H1 (cell line): Measurements from ENCODE around the gene SRD5A3. TPM values are rescaled to one million over a fixed set of nuclear protein-coding genes. Genes with fewer than 3 reads are reported as not detected.

ENCODE experiments used
- CTCF ChIA-PET: fragments of 300-600 bp; sonication (Branson Sonifier 250); formaldehyde crosslinking; loops from one replicate; lab custom pipeline; 2021; ENCODE audit not compliant: partially characterized antibody; lab: Charles Lee
- POLR2A ChIA-PET: fragments of 300-600 bp; sonication (Branson Sonifier 250); formaldehyde crosslinking; loops from one replicate; lab custom pipeline; 2021; ENCODE audit warnings: inconsistent platforms; ENCODE audit not compliant: partially characterized antibody; lab: Charles Lee
- DNase-seq, 2 experiments: peaks; one replicate each; pipeline versions ENCODE4 v3.0.0 to v3.0.0-alpha.2; 2010 to 2022; ENCODE audit warnings: low spot score in 2 of 2, low read depth in 1 of 2, mixed read lengths in 1 of 2
- FAIRE-seq: peaks from 2 replicates; lab custom pipeline; 2011; peaks lifted over from hg19 to GRCh38; lab: Jason Lieb, UNC
- H2AFZ ChIP-seq: 2 replicates; pipeline ENCODE4 v1.8.1; 2012; ENCODE audit warnings: low read length, inconsistent platforms
- H2AK5ac ChIP-seq: 2 replicates; pipeline ENCODE4 v1.6.1; 2013; ENCODE audit warnings: low read depth, low read length
- H2BK120ac ChIP-seq: replicated peaks from 2 replicates; pipeline ENCODE3; 2013; ENCODE audit warnings: low read depth, low read length, inconsistent platforms
- H2BK12ac ChIP-seq: 2 replicates; pipeline ENCODE4 v1.6.1; 2013; ENCODE audit warnings: low read depth, low read length
- H2BK15ac ChIP-seq: 2 replicates; pipeline ENCODE4 v1.6.1; 2013; ENCODE audit warnings: low read length
- H2BK20ac ChIP-seq: 2 replicates; pipeline ENCODE4 v1.6.1; 2013; ENCODE audit warnings: low read length
- H2BK5ac ChIP-seq: 2 replicates; pipeline ENCODE4 v1.6.1; 2013; ENCODE audit warnings: low read depth, low read length
- H3K14ac ChIP-seq: 2 replicates; pipeline ENCODE4 v1.6.1; 2013; ENCODE audit warnings: inconsistent platforms; ENCODE audit not compliant: insufficient read length
- H3K18ac ChIP-seq: 2 replicates; pipeline ENCODE4 v1.6.1; 2013; ENCODE audit warnings: low read length; ENCODE audit errors: extremely low read depth
- H3K23ac ChIP-seq: 2 replicates; pipeline ENCODE4 v1.6.1; 2013; ENCODE audit warnings: inconsistent platforms; ENCODE audit not compliant: insufficient read length
- H3K23me2 ChIP-seq: 2 replicates; pipeline ENCODE4 v1.6.1; 2013; ENCODE audit warnings: low read depth, low read length
- H3K27ac ChIP-seq: 2 replicates; pipeline ENCODE4 v1.6.1; 2011; ENCODE audit warnings: low read depth, low read length, inconsistent platforms
- H3K27me3 ChIP-seq, 4 experiments: replicated peaks in 1 of 4; 1 replicate in 1 of 4; 2 replicates in 3 of 4; pipeline versions ENCODE4 v1.6.1 to v1.8.1; 2011 to 2013; ENCODE audit warnings: low read length in 3 of 4, mild to moderate bottlenecking in 3 of 4, inconsistent platforms in 2 of 4, mixed read lengths in 2 of 4, moderate library complexity in 1 of 4; ENCODE audit not compliant: control insufficient read depth in 3 of 4, insufficient read depth in 3 of 4; ENCODE audit errors: extremely low read depth in 1 of 4
- H3K36me3 ChIP-seq, 4 experiments: 2 replicates each; pipeline versions ENCODE4 v1.6.1 to v1.8.1; 2011 to 2013; ENCODE audit warnings: mild to moderate bottlenecking in 4 of 4, low read length in 3 of 4, moderate library complexity in 2 of 4, control low read depth in 1 of 4, inconsistent platforms in 1 of 4; ENCODE audit not compliant: insufficient read depth in 4 of 4, control insufficient read depth in 2 of 4
- H3K4ac ChIP-seq: replicated peaks from 2 replicates; pipeline ENCODE3; 2013; ENCODE audit warnings: low read length, low read depth, mixed read lengths, inconsistent platforms; ENCODE audit not compliant: insufficient read length
- H3K4me1 ChIP-seq, 4 experiments: replicated peaks in 1 of 4; 1 replicate in 1 of 4; 2 replicates in 3 of 4; pipeline versions ENCODE4 v1.6.1 to v1.8.1; 2011 to 2013; ENCODE audit warnings: low read length in 3 of 4, inconsistent platforms in 2 of 4, mixed read lengths in 1 of 4; ENCODE audit not compliant: insufficient read depth in 4 of 4, control insufficient read depth in 3 of 4
- H3K4me2 ChIP-seq, 2 experiments: 2 replicates each; pipeline versions ENCODE4 v1.6.1 to v1.8.1; 2011 to 2013; ENCODE audit warnings: low read depth in 2 of 2, low read length in 2 of 2, control low read depth in 1 of 2, inconsistent platforms in 1 of 2, mild to moderate bottlenecking in 1 of 2; ENCODE audit not compliant: insufficient read depth in 1 of 2
- H3K4me3 ChIP-seq, 4 experiments: fragments of 200-600, 300-600 bp in 1 of 4; sonication (generic), shearing (Covaris generic), sonication (Bioruptor Twin) in 1 of 4; 2 replicates each; pipeline versions ENCODE4 v1.5.1 to v1.8.1; 2011 to 2016; ENCODE audit warnings: low read length in 4 of 4, low read depth in 3 of 4, control low read depth in 2 of 4, inconsistent platforms in 2 of 4, mild to moderate bottlenecking in 2 of 4, mixed read lengths in 1 of 4, moderate library complexity in 1 of 4; ENCODE audit not compliant: insufficient read depth in 2 of 4; ENCODE audit errors: extremely low read depth in 1 of 4
- H3K56ac ChIP-seq: replicated peaks from 2 replicates; pipeline ENCODE3; 2013; ENCODE audit warnings: low read depth, mild to moderate bottlenecking, mixed read lengths, low read length, inconsistent platforms; ENCODE audit not compliant: insufficient read length
- H3K79me1 ChIP-seq: 2 replicates; pipeline ENCODE4 v1.6.1; 2013; ENCODE audit warnings: low read depth, low read length, control low read depth
- H3K79me2 ChIP-seq, 2 experiments: 2 replicates each; pipeline versions ENCODE4 v1.6.1 to v1.8.1; 2012 to 2013; ENCODE audit warnings: low read length in 2 of 2, mild to moderate bottlenecking in 2 of 2, inconsistent platforms in 1 of 2; ENCODE audit not compliant: insufficient read depth in 2 of 2, control insufficient read depth in 1 of 2
- H3K9ac ChIP-seq, 4 experiments: replicated peaks in 1 of 4; 1 replicate in 1 of 4; 2 replicates in 3 of 4; pipeline versions ENCODE4 v1.6.1 to v1.8.1; 2011 to 2013; ENCODE audit warnings: low read depth in 3 of 4, low read length in 3 of 4, control low read depth in 2 of 4, mild to moderate bottlenecking in 2 of 4, moderate library complexity in 2 of 4, inconsistent platforms in 1 of 4; ENCODE audit errors: extremely low read depth in 1 of 4
- H3K9me3 ChIP-seq, 2 experiments: 2 replicates each; pipeline versions ENCODE4 v1.6.1 to v1.8.1; 2012 to 2013; ENCODE audit warnings: mild to moderate bottlenecking in 2 of 2, moderate library complexity in 2 of 2, control low read depth in 1 of 2, inconsistent platforms in 1 of 2, low read depth in 1 of 2, low read length in 1 of 2, mixed read lengths in 1 of 2; ENCODE audit not compliant: insufficient read depth in 2 of 2
- H4K20me1 ChIP-seq, 2 experiments: replicated peaks in 1 of 2; 2 replicates each; pipeline versions ENCODE3 to v1.8.1; 2011 to 2013; ENCODE audit warnings: inconsistent platforms in 2 of 2, low read length in 2 of 2, mild to moderate bottlenecking in 1 of 2; ENCODE audit not compliant: insufficient read depth in 2 of 2, control insufficient read depth in 1 of 2
- H4K5ac ChIP-seq: 2 replicates; pipeline ENCODE4 v1.6.1; 2013; ENCODE audit warnings: low read length, low read depth, mixed read lengths, inconsistent platforms; ENCODE audit not compliant: insufficient read length
- H4K8ac ChIP-seq: 2 replicates; pipeline ENCODE4 v1.8.0; 2013; ENCODE audit warnings: mild to moderate bottlenecking, moderate library complexity, low read length, inconsistent platforms; ENCODE audit not compliant: insufficient read depth; ENCODE audit errors: extremely low read depth
- H4K91ac ChIP-seq: replicated peaks from 2 replicates; pipeline ENCODE3; 2013; ENCODE audit warnings: low read length, mixed read lengths, inconsistent platforms; ENCODE audit not compliant: insufficient read length
- BCL11A ChIP-seq, 2 experiments: IDR thresholded peaks; one replicate each; pipeline ENCODE4 v1.6.1; 2011; ENCODE audit warnings: low read depth in 2 of 2, low read length in 2 of 2, mild to moderate bottlenecking in 2 of 2
- EZH2 ChIP-seq: fragments of 200-600 bp; sonication (generic); IDR thresholded peaks from 2 replicates; pipeline ENCODE4 v1.7.1; 2012; ENCODE audit warnings: low read depth, mild to moderate bottlenecking, moderate library complexity, low read length, inconsistent platforms; ENCODE audit not compliant: severe bottlenecking
- GABPA ChIP-seq: IDR thresholded peaks from 2 replicates; pipeline ENCODE4 v1.6.1; 2011; ENCODE audit warnings: mild to moderate bottlenecking, low read length, moderate library complexity, borderline replicate concordance; ENCODE audit not compliant: insufficient read depth
- HDAC2 ChIP-seq, 2 experiments: fragments of 300-600 bp in 1 of 2; sonication (generic) in 1 of 2; IDR thresholded peaks; 2 replicates each; pipeline ENCODE4 v1.6.1; 2011 to 2012; ENCODE audit warnings: low read depth in 2 of 2, low read length in 2 of 2, mild to moderate bottlenecking in 2 of 2, moderate library complexity in 2 of 2, borderline replicate concordance in 1 of 2, inconsistent platforms in 1 of 2
- KDM4A ChIP-seq: IDR thresholded peaks from one replicate; pipeline ENCODE4 v1.7.1; 2012; ENCODE audit warnings: low read depth, mild to moderate bottlenecking, moderate library complexity, low read length, inconsistent platforms; ENCODE audit not compliant: severe bottlenecking
- NRF1 ChIP-seq: IDR thresholded peaks from 2 replicates; pipeline ENCODE4 v1.6.1; 2011; ENCODE audit warnings: mild to moderate bottlenecking, low read depth, low read length, improper control_type of control experiment
- PHF8 ChIP-seq: fragments of 200-600 bp; sonication (generic); conservative IDR thresholded peaks from 2 replicates; pipeline ENCODE4 v1.7.1; 2012; ENCODE audit warnings: low read depth, mild to moderate bottlenecking, inconsistent platforms, low read length, moderate library complexity
- SIN3A ChIP-seq, 2 experiments: IDR thresholded peaks in 1 of 2; conservative IDR thresholded peaks in 1 of 2; 2 replicates each; pipeline ENCODE4 v1.6.1; 2011 to 2012; ENCODE audit warnings: low read length in 2 of 2, improper control_type of control experiment in 1 of 2, low read depth in 1 of 2, mild to moderate bottlenecking in 1 of 2
- WGBS, 2 experiments: shearing (Covaris generic) in 1 of 2; methylation state at CpG; one replicate each; pipeline versions ENCODE4 v1.1.6 to v1.1.7; 2013 to 2015; ENCODE audit warnings: low lambda C conversion rate in 2 of 2, mixed read lengths in 2 of 2, inconsistent platforms in 1 of 2, low coverage in 1 of 2, missing lambda C conversion rate in 1 of 2; ENCODE audit not compliant: insufficient replicate concordance in 2 of 2, insufficient coverage in 1 of 2, insufficient read length in 1 of 2; ENCODE audit errors: extremely low coverage in 1 of 2, missing lambda C conversion rate in 1 of 2; 5-methylcytosine and 5-hydroxymethylcytosine counted together
- polyA plus RNA-seq, 7 experiments: library from polyadenylated mRNA; depleted of rRNA in 3 of 7; stranded (reverse) in 5 of 7; unstranded in 2 of 7; fragments of >200 nt in 5 of 7; fragments of 200-250 nt in 2 of 7; gene quantifications; 1 replicate in 5 of 7; 2 replicates in 1 of 7; 4 replicates in 1 of 7; pipeline versions ENCODE4 v1.2.1 to v1.2.3, GENCODE V29; 2011 to 2013; ENCODE audit warnings: missing spikeins in 2 of 7, mixed read lengths in 2 of 7
- total RNA-seq: library from RNA; stranded (reverse); fragmentation: NEBNext Ultra II Directional; extraction: Animal tissue kit (Norgen Biotek cat#: 25700); gene quantifications from 2 replicates; pipeline ENCODE4 v1.2.1, GENCODE V29; 2021
- TF ChIP-seq, protein P1 (sequence below), 3 experiments: IDR thresholded peaks; 1 replicate in 2 of 3; 2 replicates in 1 of 3; pipeline versions ENCODE4 v1.5.1 to v1.6.1; 2011; ENCODE audit warnings: low read length in 3 of 3, mild to moderate bottlenecking in 3 of 3, inconsistent platforms in 2 of 3, low read depth in 1 of 3, moderate library complexity in 1 of 3; ENCODE audit not compliant: insufficient read depth in 1 of 3; ENCODE audit errors: control extremely low read depth in 1 of 3

Gene SRD5A3
- total and polyA plus RNA-seq, 2 of the 8 experiments (the other 6 are each of a cell fraction or from before 2014, with no cell fraction given), result 19.6 to 34.6 TPM

GRCh38 chr4:55330241-55330640 is 15.8 kb upstream of the SRD5A3 start:
- Histone ChIP-seq H2BK20ac (no peak overlapping the region), H3K4me2 (no peak overlapping the region), H3K4ac (no peak overlapping the region), H3K79me2 (no peaks in the 10 kb centered on the region), H3K4me3 (no peak overlapping the region), H2AFZ (no peak overlapping the region), H4K20me1 (no peaks in the 10 kb centered on the region), H2BK5ac (no peak overlapping the region), H3K79me1 (no peaks in the 10 kb centered on the region), H3K23me2 (no peaks in the 10 kb centered on the region), H3K23ac (no peak overlapping the region), H2BK12ac (no peak overlapping the region), H3K4me1 (no peaks in the 10 kb centered on the region), H2AK5ac (no peak overlapping the region), H3K9ac (no peak overlapping the region), H3K14ac (no peak overlapping the region), H3K9me3 (no peaks in the 10 kb centered on the region), H3K27me3 (no peaks in the 10 kb centered on the region), H4K5ac (no peak overlapping the region), H3K36me3 (no peaks in the 10 kb centered on the region), H3K56ac (no peak overlapping the region), H4K8ac (no peak overlapping the region), H2BK15ac (no peak overlapping the region), H3K18ac (no peak overlapping the region), H3K27ac (no peak overlapping the region), H4K91ac (no peak overlapping the region), H2BK120ac (no peak overlapping the region)
- WGBS, 2 experiments, result 90% methylated on average over 4 of the region's 4 CpGs; no CpG with 5 or more reads in 1 of the 2 experiments
- ChIA-PET CTCF (interaction anchor here (0.6 to 1.1 kb wide), 3 partner anchors 8 to 18 kb away, joined by 3 read pairs; partner anchors contain the start of gene SRD5A3), POLR2A (no interaction called here)
- FAIRE-seq (no peak), DNase-seq (no peak)
- TF ChIP-seq KDM4A, result no peak
- no peak for TF ChIP-seq PHF8
- no peak for TF ChIP-seq HDAC2 (IDR thresholded peaks at IDR 0.05; ENCODE audit: borderline replicate concordance in 1 of 2, low read depth in 2 of 2, low read length in 2 of 2)
- TF ChIP-seq, protein P1, sequence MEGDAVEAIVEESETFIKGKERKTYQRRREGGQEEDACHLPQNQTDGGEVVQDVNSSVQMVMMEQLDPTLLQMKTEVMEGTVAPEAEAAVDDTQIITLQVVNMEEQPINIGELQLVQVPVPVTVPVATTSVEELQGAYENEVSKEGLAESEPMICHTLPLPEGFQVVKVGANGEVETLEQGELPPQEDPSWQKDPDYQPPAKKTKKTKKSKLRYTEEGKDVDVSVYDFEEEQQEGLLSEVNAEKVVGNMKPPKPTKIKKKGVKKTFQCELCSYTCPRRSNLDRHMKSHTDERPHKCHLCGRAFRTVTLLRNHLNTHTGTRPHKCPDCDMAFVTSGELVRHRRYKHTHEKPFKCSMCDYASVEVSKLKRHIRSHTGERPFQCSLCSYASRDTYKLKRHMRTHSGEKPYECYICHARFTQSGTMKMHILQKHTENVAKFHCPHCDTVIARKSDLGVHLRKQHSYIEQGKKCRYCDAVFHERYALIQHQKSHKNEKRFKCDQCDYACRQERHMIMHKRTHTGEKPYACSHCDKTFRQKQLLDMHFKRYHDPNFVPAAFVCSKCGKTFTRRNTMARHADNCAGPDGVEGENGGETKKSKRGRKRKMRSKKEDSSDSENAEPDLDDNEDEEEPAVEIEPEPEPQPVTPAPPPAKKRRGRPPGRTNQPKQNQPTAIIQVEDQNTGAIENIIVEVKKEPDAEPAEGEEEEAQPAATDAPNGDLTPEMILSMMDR (IDR thresholded peaks at IDR 0.05; ENCODE audit: control extremely low read depth in 1 of 3, insufficient read depth in 1 of 3, low read depth in 1 of 3, low read length in 3 of 3), result no peak
- no peak for TF ChIP-seq GABPA
- no peak for TF ChIP-seq SIN3A (conservative IDR thresholded peaks at IDR 0.05 in 1 of 2, IDR thresholded peaks at IDR 0.05 in 1 of 2; ENCODE audit: low read depth in 1 of 2, low read length in 2 of 2)
- TF ChIP-seq BCL11A (IDR thresholded peaks at IDR 0.05; ENCODE audit: low read depth in 2 of 2, low read length in 2 of 2), result no peak
- TF ChIP-seq EZH2, result no peak
- no peak for TF ChIP-seq NRF1
